ENCODE data around the gene TAOK1. TPM values are rescaled to one million over a fixed set of nuclear protein-coding genes. Genes with fewer than 3 reads are reported as not detected.
A peak's percentile ranks its signal among the peaks of the same experiment; 100 is the strongest.
"Not testable (repeated sequence)": the region's sequence is repeated elsewhere in the genome, so short reads cannot be mapped to it uniquely, and the experiment has no call there.

TAOK1 gene
- total RNA-seq, 1 donor from 2014 or later = 32.1 TPM

- DNase-seq (ENCODE audit: low read depth) (no peak), FAIRE-seq (no peak)
- Histone ChIP-seq H3K27me3 (ENCODE audit: control insufficient read depth, insufficient read depth, low read length) (no peaks in the 10 kb centered on the region), H3K36me3 (ENCODE audit: control insufficient read depth, insufficient read depth, low read length) (peaks cover 3% of the 10 kb centered on the region), H3K4me3 (ENCODE audit: low read depth, low read length) (no peak overlapping the region)
- TF ChIP-seq CTCF (IDR thresholded peaks at IDR 0.05; ENCODE audit: insufficient read depth, low read length, severe bottlenecking) = no peak
These were observed 67.9 kb downstream of the TAOK1 start for GRCh38 chr17:29458066-29458465.

- Histone ChIP-seq H3K36me3 (ENCODE audit: control insufficient read depth, insufficient read depth, low read length) (peaks cover 1% of the 10 kb centered on the region), H3K27me3 (ENCODE audit: control insufficient read depth, insufficient read depth, low read length) (no peaks in the 10 kb centered on the region), H3K4me3 (ENCODE audit: low read depth, low read length) (no peak overlapping the region)
- no peak for TF ChIP-seq CTCF (IDR thresholded peaks at IDR 0.05; ENCODE audit: insufficient read depth, low read length, severe bottlenecking)
- FAIRE-seq = no peak
- DNase-seq (ENCODE audit: low read depth) = no peak
These were observed 71.5 kb downstream of the TAOK1 start for GRCh38 chr17:29461483-29462206.

DNA sequence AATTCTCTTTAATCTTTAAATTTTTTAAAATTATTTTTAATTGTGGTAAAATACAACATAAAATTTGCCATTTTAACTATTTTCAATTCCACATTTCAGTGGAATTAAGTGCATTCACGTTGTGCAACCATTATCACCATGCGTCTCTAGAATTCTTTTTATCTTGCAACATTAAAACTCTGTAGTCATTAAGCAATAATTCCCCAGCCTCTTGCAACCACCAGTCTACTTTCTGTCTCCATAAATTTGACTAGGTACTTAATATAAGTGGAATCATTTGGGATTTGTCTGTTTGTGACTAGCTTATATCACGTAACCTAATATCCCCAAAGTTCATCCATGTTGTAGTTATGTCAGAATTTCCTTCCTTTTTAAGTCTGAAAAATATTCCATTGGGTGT, 79.1 kb downstream of the TAOK1 start:
- no peak overlapping the region for H3K4me3 ChIP-seq (ENCODE audit: low read depth, low read length)
- no peak for TF ChIP-seq CTCF (IDR thresholded peaks at IDR 0.05; ENCODE audit: insufficient read depth, low read length, severe bottlenecking)
- H3K27me3 ChIP-seq (ENCODE audit: control insufficient read depth, insufficient read depth, low read length) = no peaks in the 10 kb centered on the region
- H3K36me3 ChIP-seq (ENCODE audit: control insufficient read depth, insufficient read depth, low read length) = peaks cover 1% of the 10 kb centered on the region
- DNase-seq (ENCODE audit: low read depth) (no peak), FAIRE-seq (no peak)

DNA sequence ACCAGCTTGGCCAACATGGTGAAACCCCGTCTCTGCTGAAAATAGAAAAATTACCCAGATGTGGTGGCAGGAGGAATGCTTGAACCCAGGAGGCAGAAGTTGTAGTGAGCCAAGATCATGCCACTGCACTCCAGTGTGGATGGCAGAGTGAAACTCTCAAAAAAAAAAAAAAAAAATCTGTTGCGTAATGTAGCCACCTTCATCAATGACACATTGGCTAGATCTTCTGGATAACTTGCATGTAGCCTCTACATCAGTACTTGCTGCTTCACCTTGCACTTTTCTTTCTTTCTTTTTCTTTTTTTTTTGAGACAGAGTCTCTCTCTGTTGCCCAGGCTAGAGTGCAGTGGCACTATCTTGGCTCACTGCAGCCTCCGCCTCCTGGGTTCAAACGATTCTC, 83.3 kb downstream of the TAOK1 start:
- not testable (repeated sequence) for FAIRE-seq; H3K36me3 ChIP-seq (ENCODE audit: control insufficient read depth, insufficient read depth, low read length); H3K4me3 ChIP-seq (ENCODE audit: low read depth, low read length); H3K27me3 ChIP-seq (ENCODE audit: control insufficient read depth, insufficient read depth, low read length)
- peak; percentile 7 for DNase-seq (ENCODE audit: low read depth)

DNA sequence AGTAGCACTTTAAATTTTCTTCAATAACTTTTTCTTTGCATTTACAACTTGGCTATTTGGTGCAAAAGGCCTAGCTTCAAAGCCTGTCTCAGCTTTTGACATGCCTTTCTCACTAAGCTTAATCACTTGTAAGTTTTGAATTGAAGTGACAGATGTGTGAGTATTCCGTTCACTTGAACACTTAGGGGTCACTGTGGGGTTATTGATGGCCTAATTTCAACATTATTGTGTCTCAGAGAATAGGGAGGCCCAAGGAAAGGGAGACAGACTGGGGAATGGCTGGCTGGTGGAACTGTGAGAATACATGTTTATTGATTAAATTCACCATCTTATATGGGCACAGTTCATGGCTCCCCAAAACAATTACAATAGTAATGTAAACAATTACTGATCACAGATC, 84.1 kb downstream of the TAOK1 start:
- TF ChIP-seq CTCF (IDR thresholded peaks at IDR 0.05; ENCODE audit: insufficient read depth, low read length, severe bottlenecking) = no peak
- DNase-seq (ENCODE audit: low read depth) (no peak), FAIRE-seq (no peak)
- Histone ChIP-seq H3K36me3 (ENCODE audit: control insufficient read depth, insufficient read depth, low read length) (no peaks in the 10 kb centered on the region), H3K4me3 (ENCODE audit: low read depth, low read length) (no peak overlapping the region), H3K27me3 (ENCODE audit: control insufficient read depth, insufficient read depth, low read length) (no peaks in the 10 kb centered on the region)

GRCh38 chr17:29475891-29476290, 85.7 kb downstream of the TAOK1 start:
- no peak for FAIRE-seq
- no peak for DNase-seq (ENCODE audit: low read depth)
- no peak for TF ChIP-seq CTCF (IDR thresholded peaks at IDR 0.05; ENCODE audit: insufficient read depth, low read length, severe bottlenecking)
- Histone ChIP-seq H3K4me3 (ENCODE audit: low read depth, low read length) (no peak overlapping the region), H3K36me3 (ENCODE audit: control insufficient read depth, insufficient read depth, low read length) (no peaks in the 10 kb centered on the region), H3K27me3 (ENCODE audit: control insufficient read depth, insufficient read depth, low read length) (no peaks in the 10 kb centered on the region)

DNA sequence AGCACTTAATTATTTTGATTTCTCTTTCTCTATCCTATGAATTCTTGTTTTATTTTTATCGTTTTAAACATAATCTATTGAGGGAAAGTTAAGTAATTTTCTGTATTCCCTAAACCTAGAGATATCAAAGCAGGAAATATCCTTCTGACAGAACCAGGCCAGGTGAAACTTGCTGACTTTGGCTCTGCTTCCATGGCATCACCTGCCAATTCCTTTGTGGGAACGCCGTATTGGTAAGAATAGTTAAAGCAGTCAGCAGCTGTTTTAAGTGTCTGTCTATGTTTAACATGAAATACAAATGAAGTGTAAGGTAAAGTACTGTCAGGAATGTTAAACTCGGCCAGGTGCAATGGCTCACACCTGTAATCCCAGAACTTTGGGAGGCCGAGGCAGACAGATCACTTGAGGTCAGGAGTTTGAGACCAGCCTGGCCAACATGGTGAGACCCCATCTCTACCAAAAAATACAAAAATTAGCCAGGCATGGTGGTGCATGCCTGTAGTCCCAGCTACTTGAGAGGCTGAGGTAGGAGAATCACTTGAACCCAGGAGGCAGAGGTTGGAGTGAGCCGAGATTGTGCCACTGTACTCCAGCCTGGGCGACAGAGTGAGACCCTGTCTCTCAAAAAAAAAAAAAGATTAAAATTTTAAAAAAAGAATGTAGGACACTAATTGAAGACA, 90.2 kb downstream of the TAOK1 start:
- not testable (repeated sequence) for DNase-seq (ENCODE audit: low read depth); FAIRE-seq; H3K36me3 ChIP-seq (ENCODE audit: control insufficient read depth, insufficient read depth, low read length); H3K4me3 ChIP-seq (ENCODE audit: low read depth, low read length); H3K27me3 ChIP-seq (ENCODE audit: control insufficient read depth, insufficient read depth, low read length)

Data from bronchial epithelial cell (primary cell).